Astrocyte of the cerebellum (primary cell): ENCODE measurements around the gene LRP6.

Experiments used
- DNase-seq: peaks from one replicate; pipeline ENCODE4 v3.0.0-alpha.2; 2011; ENCODE audit warnings: low read depth
- H3K4me3 ChIP-seq: 2 replicates; pipeline ENCODE4 v1.5.1; 2011; ENCODE audit warnings: mild to moderate bottlenecking, low read depth, low read length, moderate library complexity
- in situ Hi-C: cut with HindIII; loops from 2 replicates; pipeline ENCODE4 v1.10.0; 2017; ENCODE audit warnings: low sequenced_read_pairs
- TF ChIP-seq, protein P1 (sequence below): IDR thresholded peaks from 2 replicates; pipeline ENCODE4 v1.5.1; 2012; ENCODE audit warnings: low read length, low read depth, moderate library complexity, mild to moderate bottlenecking; ENCODE audit errors: missing control alignments

Gene LRP6

DNA sequence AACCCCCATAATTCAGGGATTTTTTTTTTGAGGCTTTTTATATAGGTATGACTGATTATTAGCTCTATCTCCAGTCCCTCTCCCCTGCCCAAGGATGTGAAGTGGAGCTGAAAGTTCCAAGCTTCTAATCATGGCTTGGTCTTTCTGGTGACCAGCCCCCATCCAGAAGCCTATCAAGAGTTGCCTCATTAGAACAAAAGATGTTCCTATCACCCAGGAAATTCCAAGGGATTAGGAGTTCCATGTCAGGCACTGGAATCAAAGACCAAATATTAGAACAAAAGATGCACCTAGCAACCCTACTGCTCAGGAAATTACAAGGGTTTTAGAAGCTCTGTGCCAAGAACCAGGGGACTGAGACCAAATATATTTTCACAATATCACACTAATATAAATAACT, 29.9 kb downstream of the LRP6 start:
- DNase-seq, result no peak
- in situ Hi-C loops, result no loop called here
- no peak overlapping the region for H3K4me3 ChIP-seq
- TF ChIP-seq, protein P1, sequence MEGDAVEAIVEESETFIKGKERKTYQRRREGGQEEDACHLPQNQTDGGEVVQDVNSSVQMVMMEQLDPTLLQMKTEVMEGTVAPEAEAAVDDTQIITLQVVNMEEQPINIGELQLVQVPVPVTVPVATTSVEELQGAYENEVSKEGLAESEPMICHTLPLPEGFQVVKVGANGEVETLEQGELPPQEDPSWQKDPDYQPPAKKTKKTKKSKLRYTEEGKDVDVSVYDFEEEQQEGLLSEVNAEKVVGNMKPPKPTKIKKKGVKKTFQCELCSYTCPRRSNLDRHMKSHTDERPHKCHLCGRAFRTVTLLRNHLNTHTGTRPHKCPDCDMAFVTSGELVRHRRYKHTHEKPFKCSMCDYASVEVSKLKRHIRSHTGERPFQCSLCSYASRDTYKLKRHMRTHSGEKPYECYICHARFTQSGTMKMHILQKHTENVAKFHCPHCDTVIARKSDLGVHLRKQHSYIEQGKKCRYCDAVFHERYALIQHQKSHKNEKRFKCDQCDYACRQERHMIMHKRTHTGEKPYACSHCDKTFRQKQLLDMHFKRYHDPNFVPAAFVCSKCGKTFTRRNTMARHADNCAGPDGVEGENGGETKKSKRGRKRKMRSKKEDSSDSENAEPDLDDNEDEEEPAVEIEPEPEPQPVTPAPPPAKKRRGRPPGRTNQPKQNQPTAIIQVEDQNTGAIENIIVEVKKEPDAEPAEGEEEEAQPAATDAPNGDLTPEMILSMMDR, result no peak

DNA sequence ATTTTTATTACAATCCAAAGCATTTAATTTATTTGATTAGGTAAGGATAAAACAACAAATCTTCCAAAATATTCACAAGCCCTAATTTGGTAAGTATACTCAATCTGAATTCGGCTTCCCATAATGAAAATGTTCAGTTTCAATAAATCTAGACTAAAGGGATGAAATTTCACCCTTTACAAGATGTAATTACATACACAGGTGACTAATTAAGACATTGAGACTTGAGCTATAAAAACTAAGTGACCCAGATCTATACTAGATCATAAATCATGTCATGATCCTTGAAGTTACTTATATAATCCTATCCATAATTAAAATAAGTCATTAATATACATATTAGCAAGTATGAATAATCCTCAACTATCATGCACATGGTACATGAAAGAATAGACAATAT, 36.6 kb downstream of the LRP6 start:
- DNase-seq, result no peak
- in situ Hi-C loops, result no loop called here
- H3K4me3 ChIP-seq, result no peak overlapping the region
- TF ChIP-seq, protein P1, result no peak

DNA sequence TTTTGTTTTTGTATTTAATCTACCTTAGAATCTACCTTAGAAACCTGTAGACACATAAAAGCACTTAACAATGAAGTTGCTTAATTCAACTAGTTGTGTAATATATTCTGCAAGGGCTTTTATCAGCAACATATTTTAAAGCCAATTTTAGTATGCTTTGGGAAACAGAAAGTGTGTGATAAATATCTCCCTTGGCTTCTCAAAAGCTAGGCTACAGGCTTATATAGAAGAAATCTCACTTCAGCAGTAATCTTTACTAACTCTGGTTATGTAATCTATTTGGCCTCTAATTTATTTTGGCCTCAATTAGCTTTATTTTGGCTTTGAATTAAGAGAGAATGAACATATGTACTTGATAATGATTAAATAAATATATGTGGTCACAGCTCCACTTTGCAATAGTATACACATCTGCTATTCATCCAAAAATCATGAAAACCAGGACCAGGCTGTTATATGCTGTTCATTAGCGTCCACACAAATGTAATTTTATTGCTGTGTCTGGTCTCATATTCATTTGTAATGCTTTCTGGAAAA, 37.2 kb downstream of the LRP6 start:
- DNase-seq, result no peak
- in situ Hi-C loops, result no loop called here
- TF ChIP-seq, protein P1, result no peak
- no peak overlapping the region for H3K4me3 ChIP-seq

DNA sequence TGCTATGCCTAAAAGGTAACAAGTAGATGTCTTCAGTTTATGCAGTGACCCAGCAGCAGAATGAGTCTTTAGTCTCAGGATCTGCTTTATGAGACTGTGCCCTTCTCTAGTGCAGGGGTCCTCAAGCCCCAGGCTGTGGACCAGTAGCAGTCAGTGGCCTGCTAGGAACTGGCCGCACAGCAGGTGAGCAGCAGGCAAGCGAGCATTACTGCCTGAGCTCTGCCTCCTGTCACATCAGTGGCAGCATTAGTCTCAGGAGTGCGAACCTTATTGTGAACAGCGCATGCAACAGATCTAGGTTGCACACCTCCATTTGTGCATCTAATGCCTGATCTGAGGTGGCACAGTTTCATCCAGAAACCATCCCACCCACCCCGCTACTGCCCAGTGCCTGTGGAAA, 38.4 kb downstream of the LRP6 start:
- in situ Hi-C loops, result no loop called here
- TF ChIP-seq, protein P1, result no peak
- no peak for DNase-seq
- H3K4me3 ChIP-seq, result no peak overlapping the region

DNA sequence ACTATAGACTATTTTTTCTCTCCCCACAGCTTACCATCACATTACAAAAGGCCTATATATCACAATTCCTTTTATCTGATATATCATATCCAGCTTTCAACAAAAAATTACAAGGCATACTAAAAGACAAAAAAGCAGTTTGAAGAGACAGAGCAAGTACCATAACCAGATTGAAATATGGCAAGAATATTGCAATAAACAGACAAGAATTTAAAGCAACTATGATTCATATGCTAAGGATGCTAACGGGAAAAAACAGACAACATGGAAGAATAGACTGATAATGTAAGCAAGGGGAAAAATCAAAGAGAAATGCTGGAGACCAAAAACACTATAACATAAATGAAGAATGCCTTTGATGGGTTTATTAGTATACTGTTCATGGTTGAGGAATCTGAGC, 40.7 kb downstream of the LRP6 start:
- in situ Hi-C loops, result no loop called here

DNA sequence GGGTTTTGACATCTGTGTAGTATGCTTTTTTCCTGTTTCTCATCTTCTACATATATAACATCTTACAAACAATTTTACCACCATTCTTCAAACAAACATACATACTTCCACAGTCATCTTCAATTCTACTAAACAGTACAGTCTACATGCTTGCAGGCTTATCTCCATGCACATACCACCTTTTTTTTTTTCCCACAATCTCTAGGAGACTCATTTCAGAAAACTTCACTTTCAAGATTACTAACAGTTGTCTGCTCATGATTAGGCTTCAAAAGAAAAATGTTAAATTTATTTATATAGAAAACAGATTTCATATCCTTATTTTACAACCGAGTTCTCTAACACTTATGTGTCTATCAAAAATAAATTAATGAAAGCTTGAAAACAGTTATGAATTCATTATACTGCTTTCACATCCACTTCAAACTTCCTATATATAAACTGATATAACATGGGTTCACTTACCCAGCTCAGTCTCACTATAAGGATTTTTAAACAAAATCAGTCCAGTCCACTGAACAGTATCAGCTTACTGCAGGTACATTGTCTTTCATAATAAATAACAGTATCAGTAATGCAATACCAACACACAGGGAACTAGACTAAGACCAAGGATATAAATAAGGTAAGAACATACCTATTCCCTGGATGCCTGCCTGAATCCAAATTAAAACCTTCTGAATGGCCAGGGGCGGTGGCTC, 42.5 kb downstream of the LRP6 start:
- TF ChIP-seq, protein P1, result no peak
- in situ Hi-C loops, result loop anchor here (5.0 kb wide), 1 partner anchor 103 kb away; no protein-coding TSS in a partner anchor
- H3K4me3 ChIP-seq, result no peak overlapping the region
- DNase-seq, result no peak

More for the DNA sequence above, 40.7 kb downstream of the LRP6 start:
- TF ChIP-seq, protein P1, result no peak
- DNase-seq, result no peak
- no peak overlapping the region for H3K4me3 ChIP-seq
